ENCODE results near the gene TMEM175.

GRCh38 chr4:893276-893994 lies 38.8 kb upstream of the TMEM175 start:
- TF ChIP-seq CTCF (IDR thresholded peaks at IDR 0.05; ENCODE audit: low read depth, low read length) (no peak), POLR2A (IDR thresholded peaks at IDR 0.05; ENCODE audit: extremely low read depth, insufficient read length) (no peak), MYC (IDR thresholded peaks at IDR 0.05; ENCODE audit: low read depth, low read length) (no peak)
- TF ChIP-seq, protein P1, sequence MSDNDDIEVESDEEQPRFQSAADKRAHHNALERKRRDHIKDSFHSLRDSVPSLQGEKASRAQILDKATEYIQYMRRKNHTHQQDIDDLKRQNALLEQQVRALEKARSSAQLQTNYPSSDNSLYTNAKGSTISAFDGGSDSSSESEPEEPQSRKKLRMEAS (IDR thresholded peaks at IDR 0.05; ENCODE audit: low read depth, low read length), result no peak
